GM13977 (cell line): Measurements from ENCODE around the gene DYNC2I2.

ENCODE experiments used
- DNase-seq: peaks from one replicate; pipeline ENCODE4 v3.0.0; 2012; ENCODE audit warnings: low spot score
- in situ Hi-C: fragments of 300-500 bp; cut with MboI; formaldehyde crosslinking; loops from one replicate; pipeline ENCODE4 v1.12.0; 2022; ENCODE audit warnings: low sequenced_read_pairs, low pct_unique_long_range_greater_than_20kb, mixed read lengths, inconsistent platforms; ENCODE audit not compliant: unreplicated experiment
- TF ChIP-seq, protein P1 (sequence below): IDR thresholded peaks from 2 replicates; pipeline ENCODE4 v1.5.1; 2012; ENCODE audit warnings: mild to moderate bottlenecking, control low read depth; ENCODE audit not compliant: insufficient read depth; ENCODE audit errors: extremely low read depth, missing control alignments

Gene DYNC2I2

DNA sequence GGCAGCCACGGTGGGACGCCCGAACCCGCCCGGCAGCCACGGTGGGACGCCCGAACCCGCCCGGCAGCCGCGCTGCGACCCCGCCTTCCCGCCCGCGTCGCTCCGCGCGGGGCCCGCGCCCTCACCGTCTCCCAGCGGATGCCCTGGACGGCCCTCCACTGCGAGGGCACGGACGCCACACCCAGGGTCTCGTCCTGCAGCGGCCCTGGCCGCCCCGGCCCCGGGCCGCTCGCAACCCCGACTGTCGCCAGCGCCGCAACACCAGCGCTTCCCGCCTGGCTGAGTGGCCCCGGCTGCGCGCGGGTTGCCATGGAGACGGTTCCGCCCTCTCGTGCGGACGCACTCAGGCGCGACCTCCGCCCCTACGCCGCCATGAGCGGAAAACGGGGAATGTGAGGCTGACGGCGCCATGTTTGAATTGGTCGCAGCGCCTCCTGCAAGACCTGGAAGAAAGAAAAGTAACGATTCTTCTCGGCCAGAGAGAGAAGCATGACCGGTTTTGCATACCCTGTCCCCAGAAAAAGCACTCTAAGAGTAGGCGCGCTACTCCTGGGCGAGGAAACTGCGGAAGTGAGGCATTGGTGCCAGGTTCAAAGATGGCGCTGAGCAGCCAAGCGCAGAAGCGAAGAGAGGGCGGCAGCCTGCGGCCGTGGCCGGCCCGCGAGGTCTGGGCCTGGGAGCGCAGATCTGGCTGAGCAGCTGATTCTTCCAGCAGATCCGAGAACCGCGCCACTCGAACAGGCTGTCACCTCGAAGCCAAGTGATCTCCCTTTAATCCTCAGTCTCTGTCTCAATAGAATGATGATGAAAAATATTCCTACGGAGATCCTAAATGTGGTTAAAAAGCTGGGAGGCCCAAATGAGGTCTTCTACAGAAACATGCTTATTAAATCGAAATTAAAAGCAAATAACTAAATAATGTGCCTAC is at the start of gene DYNC2I2:
DYNC2I2 (minus strand) TSS at position 432 of the 928 bp plus-strand sequence; CDS start at position 311, 121 bp downstream.
- in situ Hi-C loops, result no loop called here
- TF ChIP-seq, protein P1, sequence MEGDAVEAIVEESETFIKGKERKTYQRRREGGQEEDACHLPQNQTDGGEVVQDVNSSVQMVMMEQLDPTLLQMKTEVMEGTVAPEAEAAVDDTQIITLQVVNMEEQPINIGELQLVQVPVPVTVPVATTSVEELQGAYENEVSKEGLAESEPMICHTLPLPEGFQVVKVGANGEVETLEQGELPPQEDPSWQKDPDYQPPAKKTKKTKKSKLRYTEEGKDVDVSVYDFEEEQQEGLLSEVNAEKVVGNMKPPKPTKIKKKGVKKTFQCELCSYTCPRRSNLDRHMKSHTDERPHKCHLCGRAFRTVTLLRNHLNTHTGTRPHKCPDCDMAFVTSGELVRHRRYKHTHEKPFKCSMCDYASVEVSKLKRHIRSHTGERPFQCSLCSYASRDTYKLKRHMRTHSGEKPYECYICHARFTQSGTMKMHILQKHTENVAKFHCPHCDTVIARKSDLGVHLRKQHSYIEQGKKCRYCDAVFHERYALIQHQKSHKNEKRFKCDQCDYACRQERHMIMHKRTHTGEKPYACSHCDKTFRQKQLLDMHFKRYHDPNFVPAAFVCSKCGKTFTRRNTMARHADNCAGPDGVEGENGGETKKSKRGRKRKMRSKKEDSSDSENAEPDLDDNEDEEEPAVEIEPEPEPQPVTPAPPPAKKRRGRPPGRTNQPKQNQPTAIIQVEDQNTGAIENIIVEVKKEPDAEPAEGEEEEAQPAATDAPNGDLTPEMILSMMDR, result no peak
- peak; percentile 90 for DNase-seq

DNA sequence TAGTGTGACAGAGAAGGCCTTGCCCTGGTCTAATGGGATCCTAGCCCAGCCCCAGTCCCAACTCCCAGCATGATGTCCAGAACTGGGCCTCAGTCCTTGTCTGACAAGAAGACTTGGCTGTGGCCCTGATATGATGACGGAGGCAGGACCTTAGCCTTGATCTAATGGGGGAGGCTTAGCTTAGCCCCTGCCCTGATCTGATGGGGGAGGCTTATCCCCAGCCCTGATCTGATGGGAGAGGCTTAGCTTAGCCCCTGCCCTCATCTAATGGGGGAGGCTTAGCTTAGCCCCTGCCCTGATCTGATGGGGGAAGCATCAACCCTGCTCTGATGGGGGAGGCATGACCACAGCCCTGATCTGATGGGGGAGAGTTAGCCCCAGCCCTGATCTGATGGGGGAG is 49.4 kb upstream of the DYNC2I2 start:
- TF ChIP-seq, protein P1, result no peak
- DNase-seq, result no peak
- in situ Hi-C loops, result no loop called here

DNA sequence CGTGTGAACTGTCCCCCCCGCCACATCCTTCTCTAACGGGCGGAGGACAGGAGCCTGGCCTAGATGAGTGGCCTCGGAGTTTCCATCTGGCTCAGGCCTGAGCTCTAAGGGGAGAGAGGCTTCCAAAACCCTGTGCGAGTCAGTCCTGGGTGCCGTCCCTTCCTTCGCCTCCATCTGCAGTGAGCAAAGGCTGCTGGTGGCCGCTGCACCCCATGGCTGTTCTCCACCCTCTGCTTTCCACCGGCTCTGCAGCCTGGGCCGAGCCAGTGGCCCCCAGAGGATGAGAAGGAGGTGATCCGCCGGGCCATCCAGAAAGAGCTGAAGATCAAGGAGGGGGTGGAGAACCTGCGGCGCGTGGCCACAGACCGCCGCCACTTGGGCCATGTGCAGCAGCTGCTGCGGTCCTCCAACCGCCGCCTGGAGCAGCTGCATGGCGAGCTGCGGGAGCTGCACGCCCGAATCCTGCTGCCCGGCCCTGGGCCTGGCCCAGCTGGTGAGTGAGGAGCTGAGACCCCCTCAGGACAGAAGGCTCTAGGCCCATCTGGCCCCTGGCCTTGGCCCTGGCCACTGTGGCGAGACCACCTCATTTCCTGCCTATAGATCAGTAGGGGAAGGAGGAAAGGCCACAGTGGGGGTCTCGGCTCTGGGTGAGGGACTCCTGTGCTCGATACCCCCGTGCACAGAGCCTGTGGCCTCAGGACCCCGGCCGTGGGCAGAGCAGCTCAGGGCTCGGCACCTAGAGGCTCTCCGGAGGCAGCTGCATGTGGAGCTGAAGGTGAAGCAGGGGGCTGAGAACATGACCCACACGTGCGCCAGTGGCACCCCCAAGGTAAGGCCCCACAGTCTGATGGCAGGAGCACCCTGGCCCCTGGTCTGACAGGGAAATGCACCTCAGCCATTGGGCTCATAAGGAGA is 48.7 kb upstream of the DYNC2I2 start:
- TF ChIP-seq, protein P1, result no peak

DNA sequence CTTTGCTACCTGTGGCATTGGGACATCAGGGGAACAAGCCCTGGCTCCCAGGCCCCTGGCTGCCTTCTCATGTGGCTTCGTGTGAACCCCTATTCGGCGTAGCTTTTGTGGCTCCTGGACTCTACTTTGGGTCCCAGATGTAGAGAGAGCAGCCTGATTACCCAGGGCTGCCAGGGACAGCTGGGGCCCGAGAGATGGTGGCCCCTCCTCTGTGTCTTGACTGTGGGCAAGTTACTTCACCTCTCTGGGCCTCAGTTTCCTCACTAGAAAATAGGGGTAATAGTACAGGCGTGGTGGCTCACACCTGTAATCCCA is 47.7 kb upstream of the DYNC2I2 start:
- in situ Hi-C loops, result no loop called here
- TF ChIP-seq, protein P1, result no peak
- DNase-seq, result no peak

More for the DNA sequence above, 48.7 kb upstream of the DYNC2I2 start:
- in situ Hi-C loops, result no loop called here
- no peak for DNase-seq

DNA sequence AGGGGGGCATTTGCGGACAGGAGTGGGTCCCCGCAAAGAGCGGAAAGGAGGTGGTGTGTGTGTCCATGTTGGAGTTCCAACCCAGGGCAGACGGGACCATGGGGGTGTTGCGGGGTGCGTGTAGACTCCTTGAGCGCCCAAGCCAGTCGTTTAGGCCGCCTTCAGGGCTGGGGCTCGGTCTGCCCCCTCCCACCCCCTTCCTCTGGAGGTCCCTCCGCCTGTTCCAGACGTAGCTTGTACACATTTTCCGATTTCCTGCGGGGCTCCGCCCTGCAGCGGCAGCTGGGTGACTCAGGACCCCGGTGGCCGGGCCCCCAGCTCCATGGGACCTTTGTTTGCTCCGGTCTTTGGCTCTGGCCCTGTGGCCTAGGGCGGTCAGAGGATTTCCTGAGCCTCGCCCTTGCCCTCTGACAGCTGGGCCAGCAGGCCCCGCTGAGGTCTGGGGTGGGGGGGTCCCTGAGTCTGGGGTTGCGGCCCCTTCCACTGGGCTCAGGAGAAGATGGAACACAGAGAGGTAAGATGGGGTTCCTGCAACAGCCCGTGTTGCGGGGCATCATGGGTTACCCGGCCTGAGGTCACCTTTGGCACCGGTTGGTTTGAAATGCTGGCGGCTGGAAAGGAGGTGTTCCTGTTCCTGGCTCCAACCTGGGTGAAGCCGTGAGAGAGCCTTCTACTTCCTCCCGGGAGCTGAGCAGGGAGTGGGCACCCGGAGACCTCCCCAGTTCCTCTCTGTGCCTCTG is 47.1 kb upstream of the DYNC2I2 start:
- TF ChIP-seq, protein P1, result no peak
- in situ Hi-C loops, result no loop called here
- DNase-seq, result no peak
